Fibroblast of pulmonary artery (primary cell): Measurements from ENCODE around the gene KRTAP20-4.

Experiments used
- DNase-seq: peaks from one replicate; pipeline ENCODE4 v3.0.0-alpha.2; 2010; ENCODE audit warnings: low read depth
- H3K4me3 ChIP-seq: replicated peaks from 2 replicates; pipeline ENCODE4 v1.5.1; 2011; ENCODE audit warnings: low read depth, mild to moderate bottlenecking, control low read depth, low read length, moderate library complexity
- TF ChIP-seq, protein P1 (sequence below): IDR thresholded peaks from 2 replicates; pipeline ENCODE4 v1.5.1; 2011; ENCODE audit warnings: mild to moderate bottlenecking, control low read depth, low read length, inconsistent platforms; ENCODE audit errors: missing control alignments

KRTAP20-4 gene

DNA sequence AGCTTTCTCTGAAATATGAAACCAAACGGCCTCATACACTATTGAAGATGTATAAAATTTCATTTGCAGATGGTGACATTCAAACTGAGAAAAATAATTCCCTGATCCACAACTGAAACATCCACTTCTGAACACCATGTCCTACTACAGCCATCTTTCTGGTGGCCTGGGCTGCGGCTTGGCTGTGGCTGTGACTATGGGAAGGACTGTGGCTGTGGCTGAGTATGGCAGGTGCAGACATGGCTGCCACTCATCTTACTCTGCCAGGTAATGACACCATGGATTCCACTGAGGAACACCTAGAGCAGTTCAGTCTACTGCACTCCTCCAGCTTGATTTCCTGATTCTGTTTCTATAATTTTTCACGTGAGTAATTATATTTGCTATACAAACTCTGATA is at the start of gene KRTAP20-4:
Gene KRTAP20-4, plus strand, starts transcription at position 106 of the 400 bp plus-strand sequence.
- no peak for DNase-seq
- TF ChIP-seq, protein P1, sequence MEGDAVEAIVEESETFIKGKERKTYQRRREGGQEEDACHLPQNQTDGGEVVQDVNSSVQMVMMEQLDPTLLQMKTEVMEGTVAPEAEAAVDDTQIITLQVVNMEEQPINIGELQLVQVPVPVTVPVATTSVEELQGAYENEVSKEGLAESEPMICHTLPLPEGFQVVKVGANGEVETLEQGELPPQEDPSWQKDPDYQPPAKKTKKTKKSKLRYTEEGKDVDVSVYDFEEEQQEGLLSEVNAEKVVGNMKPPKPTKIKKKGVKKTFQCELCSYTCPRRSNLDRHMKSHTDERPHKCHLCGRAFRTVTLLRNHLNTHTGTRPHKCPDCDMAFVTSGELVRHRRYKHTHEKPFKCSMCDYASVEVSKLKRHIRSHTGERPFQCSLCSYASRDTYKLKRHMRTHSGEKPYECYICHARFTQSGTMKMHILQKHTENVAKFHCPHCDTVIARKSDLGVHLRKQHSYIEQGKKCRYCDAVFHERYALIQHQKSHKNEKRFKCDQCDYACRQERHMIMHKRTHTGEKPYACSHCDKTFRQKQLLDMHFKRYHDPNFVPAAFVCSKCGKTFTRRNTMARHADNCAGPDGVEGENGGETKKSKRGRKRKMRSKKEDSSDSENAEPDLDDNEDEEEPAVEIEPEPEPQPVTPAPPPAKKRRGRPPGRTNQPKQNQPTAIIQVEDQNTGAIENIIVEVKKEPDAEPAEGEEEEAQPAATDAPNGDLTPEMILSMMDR: no peak
- H3K4me3 ChIP-seq: no peak within 1 kb of the TSS

- TF ChIP-seq, protein P1: no peak
- DNase-seq: peak; percentile 2
- H3K4me3 ChIP-seq: no peak overlapping the region
Observed at GRCh38 chr21:30577766-30578165, 42.7 kb upstream of the KRTAP20-4 start.

- DNase-seq: no peak
- TF ChIP-seq, protein P1: no peak
- no peak overlapping the region for H3K4me3 ChIP-seq
Observed at GRCh38 chr21:30579346-30579745, 41.1 kb upstream of the KRTAP20-4 start.

DNA sequence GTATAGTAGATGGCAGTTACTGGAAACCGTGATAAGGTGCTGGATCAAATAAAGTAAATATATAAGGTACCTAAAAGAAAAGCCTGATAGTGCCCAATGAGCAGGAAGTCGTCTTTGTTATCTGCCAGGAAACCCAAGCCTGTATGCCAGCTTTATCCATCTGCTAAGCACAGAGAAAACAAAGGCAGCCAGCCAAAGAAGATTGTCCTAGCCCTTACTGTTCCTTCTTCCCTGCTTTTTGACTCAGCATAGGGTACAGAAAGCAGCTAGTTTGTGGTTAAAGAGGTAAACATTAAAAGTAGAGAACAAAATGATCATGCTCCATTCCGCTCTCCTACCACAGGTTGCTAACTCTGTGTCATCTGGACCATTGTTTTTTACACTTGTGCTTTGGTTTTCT is 40.3 kb upstream of the KRTAP20-4 start:
- TF ChIP-seq, protein P1: no peak
- no peak for DNase-seq
- no peak overlapping the region for H3K4me3 ChIP-seq

DNA sequence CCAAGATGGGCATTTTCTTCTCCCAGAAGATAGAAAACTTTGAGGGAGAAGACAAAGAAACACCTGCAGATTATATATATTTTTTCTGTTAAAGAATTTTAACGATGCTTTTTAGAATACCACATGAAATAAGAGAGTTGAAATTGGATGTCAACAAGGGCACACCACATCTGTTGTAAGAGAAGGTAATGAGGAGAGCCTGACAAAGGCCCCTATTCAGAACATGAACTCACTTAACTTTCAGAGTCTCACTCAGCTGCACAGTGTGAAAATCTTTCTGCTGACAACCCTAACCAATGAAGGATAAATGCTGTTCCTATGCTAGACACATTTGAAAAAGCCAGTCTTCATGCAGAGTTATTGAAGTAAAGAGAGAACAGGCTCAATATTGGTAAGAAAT is 37.6 kb upstream of the KRTAP20-4 start:
- H3K4me3 ChIP-seq: no peak overlapping the region
- no peak for DNase-seq
- TF ChIP-seq, protein P1: no peak

GRCh38 chr21:30590297-30590696 is 30.1 kb upstream of the KRTAP20-4 start, which contains the start of gene KRTAP22-2:
Gene KRTAP22-2, minus strand, starts transcription at chr21:30590397.
- TF ChIP-seq, protein P1: no peak

DNA sequence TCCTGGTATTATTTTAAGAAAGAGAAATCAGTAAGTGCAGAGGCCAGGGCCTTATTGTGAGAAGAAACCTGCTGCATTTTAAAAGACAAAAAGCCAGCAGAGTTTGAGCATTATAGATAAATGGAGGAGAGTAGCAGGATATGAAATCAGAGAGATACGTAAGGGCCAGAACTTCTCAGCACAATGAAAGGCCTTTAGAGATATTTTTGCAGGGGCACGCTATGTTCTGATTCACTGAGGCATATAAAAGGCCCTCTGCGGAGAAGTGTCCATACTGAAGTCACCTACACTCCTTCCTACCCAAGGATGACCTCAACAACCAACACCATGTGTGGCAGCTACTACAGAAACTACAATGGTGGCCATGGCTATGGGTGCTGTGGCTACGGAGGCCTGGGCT is 28.3 kb upstream of the KRTAP20-4 start, which contains the start of gene KRTAP6-3:
Gene KRTAP6-3, plus strand, starts transcription at position 301 of the 400 bp plus-strand sequence. Its CDS starts 6 bp downstream, at position 307.
- H3K4me3 ChIP-seq: no peak within 1 kb of the TSS
- no peak for DNase-seq
- TF ChIP-seq, protein P1: no peak

More at GRCh38 chr21:30590297-30590696, 30.1 kb upstream of the KRTAP20-4 start, which contains the start of gene KRTAP22-2:
- no peak for DNase-seq
- H3K4me3 ChIP-seq: no peak within 1 kb of the TSS
